GM12872 (cell line): ENCODE measurements around the gene PPP1R8.

ENCODE experiments used
- CTCF ChIP-seq: IDR thresholded peaks from 3 replicates; pipeline ENCODE4 v1.5.1; 2011; ENCODE audit warnings: low read depth, mild to moderate bottlenecking, low read length, moderate library complexity; ENCODE audit not compliant: insufficient read depth

The PPP1R8 gene

GRCh38 chr1:27872059-27872801 lies 41.6 kb downstream of the PPP1R8 start, which contains the start of gene THEMIS2:
Gene THEMIS2 (plus strand): TSS chr1:27872544. CDS start chr1:27872572, 28 bp downstream.
- no peak for TF ChIP-seq CTCF

GRCh38 chr1:27872802-27873551 lies 42.4 kb downstream of the PPP1R8 start:
- TF ChIP-seq CTCF, result no peak

DNA sequence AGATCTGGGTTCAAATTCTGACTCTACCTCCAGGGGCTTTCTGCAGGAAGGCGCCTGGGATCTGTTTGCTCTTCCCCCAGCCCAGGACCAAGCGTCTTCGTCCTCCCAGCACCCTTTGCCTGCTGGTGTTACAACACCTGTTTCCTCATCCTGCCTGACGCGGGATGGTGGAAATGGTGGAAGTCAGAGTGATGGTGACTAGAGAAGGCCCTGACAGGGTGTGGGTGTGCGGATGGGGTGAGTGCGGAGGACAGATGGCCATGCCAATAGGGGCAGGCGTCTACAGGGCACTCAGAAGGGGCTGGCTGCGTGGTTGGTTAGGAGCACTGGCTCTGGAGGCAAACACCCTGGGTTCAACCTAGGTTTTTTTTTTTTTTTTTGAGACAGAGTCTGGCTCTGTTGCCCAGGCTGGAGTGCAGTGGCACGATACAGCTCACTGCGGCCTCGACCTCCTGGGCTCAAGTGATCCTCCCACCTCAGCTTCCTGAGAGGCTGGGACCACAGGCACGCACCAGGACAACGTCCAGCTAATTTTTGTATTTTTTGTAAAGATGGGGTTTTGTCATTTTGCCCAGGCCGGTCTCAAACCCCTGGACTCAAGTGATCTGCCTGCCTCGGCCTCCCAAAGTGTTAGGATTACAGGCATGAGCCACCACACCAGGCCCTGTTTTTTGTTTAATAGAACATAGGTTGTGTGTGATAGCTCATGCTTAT lies 43.2 kb downstream of the PPP1R8 start:
- no peak for TF ChIP-seq CTCF

- TF ChIP-seq CTCF, result no peak
Observed at GRCh38 chr1:27876341-27877114, 45.9 kb downstream of the PPP1R8 start.

DNA sequence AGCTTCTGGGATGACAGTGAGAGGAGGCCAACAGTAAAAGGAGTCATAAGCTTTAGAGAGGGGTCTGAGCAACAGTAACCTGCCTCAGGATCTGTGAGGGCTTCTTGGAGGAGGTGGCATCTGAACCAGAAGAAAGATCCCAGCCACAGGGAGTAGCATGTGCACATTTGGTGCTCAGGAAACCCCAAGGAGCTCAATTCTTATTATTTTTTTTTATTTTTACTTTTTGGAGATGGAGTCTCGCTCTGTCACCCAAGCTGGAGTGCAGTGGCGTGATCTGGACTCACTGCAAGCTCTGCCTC lies 46.5 kb downstream of the PPP1R8 start:
- TF ChIP-seq CTCF, result no peak

DNA sequence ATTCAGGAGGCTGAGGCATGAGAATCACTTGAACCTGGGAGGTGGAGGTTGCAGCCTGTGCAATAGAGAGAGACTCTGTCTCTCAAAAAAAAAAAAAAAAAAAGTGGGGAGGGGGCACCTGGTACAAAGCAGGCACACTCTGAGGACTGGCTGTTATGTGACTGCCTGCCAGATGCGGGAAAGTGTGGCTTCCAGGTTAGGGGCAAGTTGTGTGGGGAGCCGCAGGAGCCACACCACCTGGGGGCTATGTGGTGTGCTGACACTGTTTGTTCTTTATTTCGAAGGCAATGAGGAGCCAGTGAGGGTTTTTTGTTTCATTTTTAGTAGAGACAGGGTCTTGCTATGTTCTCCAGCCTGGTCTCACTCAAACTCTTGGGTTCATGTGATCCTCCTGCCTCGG lies 47.5 kb downstream of the PPP1R8 start:
- TF ChIP-seq CTCF, result no peak
